ENCODE data around the gene TMEM72. TPM values are rescaled to one million over a fixed set of nuclear protein-coding genes. Genes with fewer than 3 reads are reported as not detected.

Gene TMEM72
- polyA plus RNA-seq, result not detected in 3 replicates
- polyA plus RNA-seq (2011; ENCODE audit: low read depth), result not detected
- polyA plus RNA-seq (2011; cell fraction: cytosol; rRNA removed), result not detected in 2 replicates
- polyA plus RNA-seq (2011; cell fraction: nucleus; rRNA removed), result not detected in 2 replicates
- not detected in 2 replicates for polyA plus RNA-seq (2012; ENCODE audit: low replicate concordance)
- polyA minus RNA-seq, result not detected in 3 replicates
- polyA minus RNA-seq (2011; cell fraction: cytosol; rRNA and poly(A)+ RNA removed), result not detected
- polyA minus RNA-seq (2011; cell fraction: nucleus; rRNA and poly(A)+ RNA removed), result not detected in 2 replicates

- Histone ChIP-seq H3K4me1 (ENCODE audit: control insufficient read depth, extremely low read depth, insufficient read depth, low read length) (no peaks in the 10 kb centered on the region), H3K79me2 (ENCODE audit: control insufficient read depth, insufficient read depth, low read length) (no peaks in the 10 kb centered on the region), H3K4me2 (ENCODE audit: control insufficient read depth, extremely low read depth, insufficient read depth, low read depth, low read length) (no peak within 1 kb of the TSS), H3K9me3 (ENCODE audit: control insufficient read depth, low read depth, low read length) (no peaks in the 10 kb centered on the region), H3K27me3 (ENCODE audit: control insufficient read depth, extremely low read depth, insufficient read depth, low read length) (no peaks in the 10 kb centered on the region), H3K27ac (ENCODE audit: control insufficient read depth, insufficient read depth, low read length) (no peak within 1 kb of the TSS), H2AFZ (ENCODE audit: control insufficient read depth, low read length) (no peak within 1 kb of the TSS), H3K9me1 (ENCODE audit: control insufficient read depth, extremely low read depth, insufficient read depth, low read length) (no peaks in the 10 kb centered on the region), H3K36me3 (ENCODE audit: control insufficient read depth in 2 of 2, extremely low read depth in 1 of 2, insufficient read depth in 2 of 2, low read length in 2 of 2) (no peaks in the 10 kb centered on the region), H4K20me1 (ENCODE audit: control insufficient read depth, extremely low read depth, insufficient read depth, low read length) (no peaks in the 10 kb centered on the region), H3K9ac (ENCODE audit: control insufficient read depth, extremely low read depth, insufficient read depth, low read length) (no peak within 1 kb of the TSS), H3K4me3 (ENCODE audit: control insufficient read depth in 2 of 3, extremely low read depth in 1 of 3, insufficient read depth in 2 of 3, low read depth in 1 of 3, low read length in 3 of 3) (no peak within 1 kb of the TSS)
- FAIRE-seq (no peak), DNase-seq (ENCODE audit: low read depth, low spot score) (no peak)
- TF ChIP-seq CTCF (optimal IDR thresholded peaks at IDR 0.05 in 1 of 3, IDR thresholded peaks at IDR 0.05 in 1 of 3, conservative IDR thresholded peaks at IDR 0.05 in 1 of 3; ENCODE audit: extremely low read depth in 1 of 3, insufficient read depth in 2 of 3, low read length in 3 of 3) (no peak), EZH2 (IDR thresholded peaks at IDR 0.05; ENCODE audit: low read length) (no peak)
- dilution Hi-C loops (cut with MboI; ENCODE audit: extremely low pct_ligation_motif_present, low sequenced_read_pairs), result no loop called here
Observed at GRCh38 chr10:44911081-44911540, at the start of gene TMEM72. TMEM72 (plus strand) TSS chr10:44911337; CDS start chr10:44911513, 176 bp downstream.

GRCh38 chr10:44862006-44862751 is 49.0 kb upstream of the TMEM72 start:
- H3K4me3 ChIP-seq (ENCODE audit: control insufficient read depth in 2 of 3, extremely low read depth in 1 of 3, insufficient read depth in 2 of 3, low read depth in 1 of 3, low read length in 3 of 3), result no peak overlapping the region
- DNase-seq (ENCODE audit: low read depth, low spot score) (no peak), FAIRE-seq (no peak)
- H3K27ac ChIP-seq (ENCODE audit: control insufficient read depth, insufficient read depth, low read length), result no peak overlapping the region
- H3K9me3 ChIP-seq (ENCODE audit: control insufficient read depth, low read depth, low read length), result no peaks in the 10 kb centered on the region
- no peaks in the 10 kb centered on the region for H3K36me3 ChIP-seq (ENCODE audit: control insufficient read depth in 2 of 2, extremely low read depth in 1 of 2, insufficient read depth in 2 of 2, low read length in 2 of 2)
- H2AFZ ChIP-seq (ENCODE audit: control insufficient read depth, low read length), result no peak overlapping the region
- dilution Hi-C loops (cut with MboI; ENCODE audit: extremely low pct_ligation_motif_present, low sequenced_read_pairs), result no loop called here
- peaks cover 27% of the 10 kb centered on the region for H3K27me3 ChIP-seq (ENCODE audit: control insufficient read depth, extremely low read depth, insufficient read depth, low read length)
- TF ChIP-seq EZH2 (IDR thresholded peaks at IDR 0.05; ENCODE audit: low read length), result no peak
- no peak for TF ChIP-seq CTCF (optimal IDR thresholded peaks at IDR 0.05 in 1 of 3, IDR thresholded peaks at IDR 0.05 in 1 of 3, conservative IDR thresholded peaks at IDR 0.05 in 1 of 3; ENCODE audit: extremely low read depth in 1 of 3, insufficient read depth in 2 of 3, low read length in 3 of 3)
- H3K4me2 ChIP-seq (ENCODE audit: control insufficient read depth, extremely low read depth, insufficient read depth, low read depth, low read length), result no peak overlapping the region
- no peaks in the 10 kb centered on the region for H3K9me1 ChIP-seq (ENCODE audit: control insufficient read depth, extremely low read depth, insufficient read depth, low read length)
- no peaks in the 10 kb centered on the region for H4K20me1 ChIP-seq (ENCODE audit: control insufficient read depth, extremely low read depth, insufficient read depth, low read length)
- H3K4me1 ChIP-seq (ENCODE audit: control insufficient read depth, extremely low read depth, insufficient read depth, low read length), result peaks cover 4% of the 10 kb centered on the region
- H3K79me2 ChIP-seq (ENCODE audit: control insufficient read depth, insufficient read depth, low read length), result no peaks in the 10 kb centered on the region
- no peak overlapping the region for H3K9ac ChIP-seq (ENCODE audit: control insufficient read depth, extremely low read depth, insufficient read depth, low read length)
